ES-I3 (cell line): Measurements from ENCODE around the gene SYCN.

Experiments used
- H3K36me3 ChIP-seq: 2 replicates; pipeline ENCODE4 v1.6.1; 2013; ENCODE audit warnings: mild to moderate bottlenecking, low read length, control low read depth, moderate library complexity; ENCODE audit not compliant: insufficient read depth
- H3K4me1 ChIP-seq: 2 replicates; pipeline ENCODE4 v1.6.1; 2013; ENCODE audit warnings: mild to moderate bottlenecking, control low read depth, low read length; ENCODE audit not compliant: insufficient read depth
- H3K9ac ChIP-seq: 2 replicates; pipeline ENCODE4 v1.6.1; 2013; ENCODE audit warnings: low read depth, mild to moderate bottlenecking, low read length, moderate library complexity
- H3K9me3 ChIP-seq: 2 replicates; pipeline ENCODE4 v1.6.1; 2013; ENCODE audit warnings: mild to moderate bottlenecking, low read length, moderate library complexity; ENCODE audit not compliant: control insufficient read depth, insufficient read depth

The SYCN gene

DNA sequence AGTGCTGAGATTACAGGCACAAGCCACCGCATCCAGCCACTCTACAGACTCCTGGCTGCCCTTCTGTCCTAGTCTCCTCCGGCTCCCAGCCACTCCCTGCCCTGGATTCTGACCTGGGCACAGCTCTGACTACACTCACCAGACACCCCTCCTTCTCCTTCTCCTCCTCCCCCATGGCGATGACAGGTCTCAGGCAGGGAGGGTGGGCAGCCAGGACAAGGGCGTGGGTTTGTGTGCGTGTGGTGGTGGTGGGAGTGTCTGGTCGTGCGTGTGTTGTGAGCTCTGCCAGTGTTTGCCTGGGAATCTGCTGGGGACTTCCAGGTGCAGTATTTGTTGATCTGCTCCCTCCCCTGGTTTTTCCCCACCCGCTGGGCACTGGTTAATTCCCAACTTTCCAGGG lies 10.3 kb downstream of the SYCN start:
- no peak overlapping the region for H3K9ac ChIP-seq
- H3K9me3 ChIP-seq = no peaks in the 10 kb centered on the region
- 0 out of 2 replicates have a peak, but pooled peaks cover 3% of the 10 kb centered on the region for H3K4me1 ChIP-seq
- H3K36me3 ChIP-seq = no peaks in the 10 kb centered on the region

DNA sequence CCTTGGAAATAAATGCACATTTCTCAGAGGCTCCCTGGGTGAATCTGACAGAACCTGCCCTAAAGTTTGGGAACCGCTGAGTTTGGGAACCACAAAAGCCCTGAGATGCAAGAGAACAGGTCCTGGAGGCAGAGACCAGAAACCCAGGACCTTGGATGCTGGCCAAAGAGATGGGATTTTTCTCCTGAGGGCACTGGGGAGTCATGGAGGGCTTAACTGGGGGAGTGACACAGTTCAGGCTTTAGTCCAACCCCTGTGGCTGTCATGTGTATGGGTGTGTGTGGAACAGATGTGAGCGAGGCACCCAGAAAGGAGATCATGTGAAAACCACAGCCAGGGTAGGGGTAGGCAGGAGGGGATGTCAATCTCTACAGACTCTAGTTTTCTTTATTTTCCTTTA lies 11.2 kb downstream of the SYCN start:
- H3K36me3 ChIP-seq = no peaks in the 10 kb centered on the region
- no peaks in the 10 kb centered on the region for H3K9me3 ChIP-seq
- no peak overlapping the region for H3K9ac ChIP-seq
- H3K4me1 ChIP-seq = 0 out of 2 replicates have a peak, but pooled peaks cover 3% of the 10 kb centered on the region

DNA sequence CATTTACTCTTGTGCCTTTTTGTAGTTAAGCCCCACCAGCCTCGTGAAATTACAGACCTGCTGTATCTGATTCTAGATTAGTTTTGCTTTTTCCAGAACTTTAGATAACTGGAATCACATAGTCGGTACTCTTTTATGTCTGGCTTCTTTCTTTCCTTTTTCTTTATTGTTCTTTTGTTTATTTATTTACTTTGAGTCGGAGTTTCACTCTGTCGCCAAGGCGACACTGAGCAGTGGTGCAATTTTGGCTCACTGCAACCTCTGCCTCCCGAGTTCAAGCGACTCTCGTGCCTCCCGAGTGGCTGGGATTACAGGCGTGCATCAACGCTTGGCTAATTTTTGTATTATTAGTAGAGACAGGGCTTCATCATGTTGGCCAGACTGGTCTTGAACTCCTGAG lies 13.3 kb downstream of the SYCN start:
- H3K9me3 ChIP-seq = no peaks in the 10 kb centered on the region
- no peaks in the 10 kb centered on the region for H3K36me3 ChIP-seq
- H3K4me1 ChIP-seq = 0 out of 2 replicates have a peak, but pooled peaks cover 3% of the 10 kb centered on the region
- no peak overlapping the region for H3K9ac ChIP-seq

DNA sequence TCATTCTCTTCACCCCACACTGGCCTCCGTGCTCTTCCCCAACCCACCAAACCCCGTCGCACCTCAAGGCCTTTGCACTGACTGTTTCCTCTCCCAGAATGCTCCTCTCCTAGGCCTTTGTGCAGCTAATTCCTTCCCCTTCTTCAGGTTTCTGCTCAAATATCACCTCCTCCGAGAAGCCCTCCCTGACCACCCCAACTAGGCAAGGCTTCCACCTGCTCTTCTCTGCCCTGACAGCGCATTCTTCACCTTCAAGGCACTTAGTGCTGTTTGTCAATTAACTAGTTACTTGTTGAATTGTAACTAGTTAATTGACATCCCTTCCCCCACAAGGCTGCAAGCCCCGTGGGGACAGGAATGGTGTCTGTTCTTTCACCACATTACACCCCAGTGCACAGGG lies 15.1 kb downstream of the SYCN start:
- Histone ChIP-seq H3K9me3 (no peaks in the 10 kb centered on the region), H3K9ac (no peak overlapping the region), H3K4me1 (no peaks in the 10 kb centered on the region), H3K36me3 (no peaks in the 10 kb centered on the region)

DNA sequence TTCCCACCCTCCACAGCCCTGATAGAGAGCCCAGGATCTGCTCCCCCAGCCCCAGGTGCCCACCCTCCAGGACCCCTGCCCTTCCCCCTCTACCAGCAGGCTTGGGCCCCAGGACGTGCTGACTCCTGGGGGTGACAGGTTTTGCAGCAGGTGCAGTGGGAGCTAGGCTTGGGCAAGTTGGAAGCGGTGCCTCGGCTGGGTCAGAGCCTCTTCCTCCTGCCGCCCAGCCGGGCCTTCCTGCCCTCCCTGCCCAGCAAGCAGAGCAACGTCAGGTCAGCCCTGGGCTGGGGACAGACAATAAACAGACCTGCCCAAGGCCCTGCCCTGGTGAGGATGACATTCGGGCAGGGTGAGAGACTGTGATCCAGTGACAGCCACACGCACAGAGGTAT lies 16.5 kb downstream of the SYCN start:
- no peaks in the 10 kb centered on the region for H3K36me3 ChIP-seq
- H3K9me3 ChIP-seq = no peaks in the 10 kb centered on the region
- H3K9ac ChIP-seq = no peak overlapping the region
- no peaks in the 10 kb centered on the region for H3K4me1 ChIP-seq

DNA sequence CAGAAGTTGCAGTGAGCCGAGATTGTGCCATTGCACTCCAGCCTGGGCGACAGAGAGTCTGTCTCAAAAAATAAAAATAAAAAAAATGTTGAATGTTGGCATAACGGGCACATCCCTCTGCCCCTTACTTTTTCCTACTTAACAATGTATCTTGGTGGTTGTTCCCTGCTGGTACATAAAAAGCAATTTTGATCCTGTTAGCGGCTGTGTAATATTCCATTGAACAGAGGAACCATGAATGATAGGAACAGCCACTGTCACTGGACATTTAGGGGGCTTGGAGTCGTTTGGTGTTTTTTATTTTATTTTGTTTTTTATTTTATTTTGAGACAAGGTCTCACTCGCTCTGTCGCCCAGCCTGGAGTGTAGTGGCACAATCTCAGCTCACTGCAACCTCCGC lies 17.7 kb downstream of the SYCN start:
- H3K9ac ChIP-seq = no peak overlapping the region
- no peaks in the 10 kb centered on the region for H3K4me1 ChIP-seq
- no peaks in the 10 kb centered on the region for H3K9me3 ChIP-seq
- no peaks in the 10 kb centered on the region for H3K36me3 ChIP-seq

DNA sequence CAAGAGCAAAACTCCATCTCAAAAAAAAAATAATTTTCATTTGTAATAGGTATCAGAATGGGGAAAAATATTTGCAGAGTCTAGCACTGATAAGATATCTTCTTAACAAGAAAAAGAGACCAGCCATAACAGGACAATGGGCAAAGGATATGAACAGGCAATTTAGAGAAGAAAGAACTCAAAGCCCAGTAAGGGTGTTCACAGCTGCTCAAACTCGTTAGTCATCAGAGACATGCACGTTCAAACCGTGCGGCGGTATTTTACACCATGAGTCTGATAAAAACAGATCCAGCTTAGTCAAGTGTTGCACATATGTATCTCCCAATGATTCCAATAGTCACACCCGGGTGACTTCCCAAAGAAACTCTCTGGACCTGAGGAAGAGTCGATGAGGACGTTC lies 21.0 kb downstream of the SYCN start:
- Histone ChIP-seq H3K4me1 (no peaks in the 10 kb centered on the region), H3K9ac (no peak overlapping the region)

DNA sequence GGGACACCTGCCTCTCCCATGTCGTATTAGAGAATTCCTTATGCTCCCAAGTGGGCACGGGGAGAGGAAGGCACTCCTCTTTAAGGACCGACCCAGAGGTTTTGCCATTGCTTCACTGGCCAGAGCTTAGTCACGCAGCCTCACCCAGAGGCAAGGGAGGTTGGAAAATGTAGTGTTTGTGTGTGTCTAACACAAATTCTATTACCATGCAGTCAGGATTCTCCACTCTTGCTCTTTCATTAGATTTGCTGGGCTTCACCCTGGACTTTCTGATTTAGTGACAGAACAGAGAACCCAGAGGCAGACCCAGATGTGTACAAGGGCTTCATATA lies 21.9 kb downstream of the SYCN start:
- H3K36me3 ChIP-seq = no peaks in the 10 kb centered on the region
- H3K9ac ChIP-seq = no peak overlapping the region

More for the DNA sequence above, 21.0 kb downstream of the SYCN start:
- no peaks in the 10 kb centered on the region for H3K36me3 ChIP-seq
- H3K9me3 ChIP-seq = no peaks in the 10 kb centered on the region

DNA sequence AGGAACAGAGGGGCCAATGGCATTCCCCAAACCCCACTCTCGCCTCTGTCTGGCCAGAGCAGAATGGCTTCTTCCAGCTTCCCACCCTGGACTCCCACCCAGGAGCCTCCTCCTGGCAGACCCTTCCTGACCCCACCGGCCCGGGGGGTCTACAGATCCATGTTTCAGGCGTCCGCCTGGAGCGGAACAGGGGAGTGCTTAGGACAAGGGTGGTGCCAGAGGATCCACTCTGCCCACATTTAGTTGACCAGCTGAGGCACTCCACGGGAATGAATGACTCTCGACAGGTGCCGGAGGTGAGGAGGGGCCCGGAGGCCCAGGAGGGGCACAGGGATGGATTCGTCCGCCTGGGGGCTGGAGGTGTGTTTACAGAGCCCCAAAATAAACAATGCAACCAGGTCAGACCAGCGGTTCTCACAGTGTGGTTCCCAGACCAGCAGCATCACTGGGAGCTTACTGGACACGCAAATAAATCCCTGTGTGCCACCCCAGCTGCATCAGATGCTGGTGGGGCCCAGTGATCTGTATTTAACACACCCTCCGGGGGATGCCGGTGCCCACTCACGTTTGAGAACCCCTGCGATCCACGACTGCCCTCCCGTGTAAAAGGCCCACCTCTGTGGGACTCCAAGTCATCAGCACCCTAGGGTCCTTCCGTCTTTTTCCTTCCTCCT lies 22.4 kb downstream of the SYCN start:
- Histone ChIP-seq H3K9me3 (no peaks in the 10 kb centered on the region), H3K9ac (no peak overlapping the region), H3K36me3 (no peaks in the 10 kb centered on the region), H3K4me1 (no peaks in the 10 kb centered on the region)

More for the DNA sequence above, 21.9 kb downstream of the SYCN start:
- Histone ChIP-seq H3K4me1 (no peaks in the 10 kb centered on the region), H3K9me3 (no peaks in the 10 kb centered on the region)

DNA sequence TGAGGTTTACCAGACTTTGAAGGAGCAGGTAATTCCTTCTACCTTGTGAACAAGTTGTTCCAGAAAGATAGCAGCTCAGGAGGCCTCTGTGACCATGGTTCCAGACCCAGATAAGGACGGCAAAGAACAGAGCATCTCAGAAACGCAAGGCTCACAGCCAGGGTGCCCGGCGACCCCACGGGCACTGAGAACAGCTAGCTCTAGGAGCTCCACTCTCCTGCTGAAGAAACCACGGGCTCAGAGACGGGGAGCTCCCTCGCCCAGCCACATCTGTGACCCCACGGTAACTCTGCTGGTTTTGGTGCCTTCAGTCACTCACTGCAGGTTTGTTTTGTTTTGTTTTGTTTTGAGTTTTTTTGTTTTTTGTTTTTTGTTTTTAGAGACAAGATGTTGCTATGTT lies 23.3 kb downstream of the SYCN start:
- Histone ChIP-seq H3K36me3 (no peaks in the 10 kb centered on the region), H3K9me3 (no peaks in the 10 kb centered on the region), H3K4me1 (no peaks in the 10 kb centered on the region), H3K9ac (no peak overlapping the region)

DNA sequence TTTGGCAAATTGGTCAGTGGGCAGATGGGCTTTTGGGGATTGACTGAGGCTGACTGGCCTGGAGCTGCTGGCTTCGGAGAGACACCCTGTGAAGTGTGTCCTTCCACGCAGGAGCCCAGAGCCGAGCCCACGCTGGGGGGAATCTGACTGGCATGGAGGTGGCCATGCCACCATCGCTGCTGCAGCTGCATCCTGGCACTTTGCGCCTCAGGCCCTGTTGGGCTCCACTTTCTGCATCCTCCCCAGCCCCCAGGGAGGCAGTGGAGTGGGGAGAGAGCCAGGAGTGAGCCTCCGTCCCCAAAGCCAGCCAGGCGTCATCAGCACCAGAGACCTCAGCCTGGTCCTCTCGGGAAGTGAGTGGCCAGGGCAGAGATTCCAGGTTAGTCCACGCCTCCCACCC lies 24.3 kb downstream of the SYCN start:
- no peaks in the 10 kb centered on the region for H3K9me3 ChIP-seq
- no peaks in the 10 kb centered on the region for H3K36me3 ChIP-seq
- no peak overlapping the region for H3K9ac ChIP-seq

DNA sequence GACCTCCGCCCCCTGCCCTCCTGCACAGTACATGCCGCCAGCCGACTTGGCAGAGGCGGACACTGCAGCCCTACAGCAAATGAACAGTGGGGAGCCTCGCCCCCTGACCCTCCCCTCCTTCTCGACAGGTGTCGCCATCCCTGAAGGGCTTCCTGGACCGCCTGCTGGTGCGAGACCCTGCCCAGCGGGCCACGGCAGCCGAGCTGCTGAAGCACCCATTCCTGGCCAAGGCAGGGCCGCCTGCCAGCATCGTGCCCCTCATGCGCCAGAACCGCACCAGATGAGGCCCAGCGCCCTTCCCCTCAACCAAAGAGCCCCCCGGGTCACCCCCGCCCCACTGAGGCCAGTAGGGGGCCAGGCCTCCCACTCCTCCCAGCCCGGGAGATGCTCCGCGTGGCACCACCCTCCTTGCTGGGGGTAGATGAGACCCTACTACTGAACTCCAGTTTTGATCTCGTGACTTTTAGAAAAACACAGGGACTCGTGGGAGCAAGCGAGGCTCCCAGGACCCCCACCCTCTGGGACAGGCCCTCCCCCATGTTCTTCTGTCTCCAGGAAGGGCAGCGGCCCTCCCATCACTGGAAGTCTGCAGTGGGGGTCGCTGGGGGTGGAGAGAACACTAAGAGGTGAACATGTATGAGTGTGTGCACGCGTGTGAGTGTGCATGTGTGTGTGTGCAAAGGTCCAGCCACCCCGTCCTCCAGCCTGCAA lies 25.6 kb downstream of the SYCN start:
- Histone ChIP-seq H3K9ac (no peak overlapping the region), H3K4me1 (no peaks in the 10 kb centered on the region), H3K36me3 (no peaks in the 10 kb centered on the region), H3K9me3 (no peaks in the 10 kb centered on the region)

More for the DNA sequence above, 24.3 kb downstream of the SYCN start:
- no peaks in the 10 kb centered on the region for H3K4me1 ChIP-seq

DNA sequence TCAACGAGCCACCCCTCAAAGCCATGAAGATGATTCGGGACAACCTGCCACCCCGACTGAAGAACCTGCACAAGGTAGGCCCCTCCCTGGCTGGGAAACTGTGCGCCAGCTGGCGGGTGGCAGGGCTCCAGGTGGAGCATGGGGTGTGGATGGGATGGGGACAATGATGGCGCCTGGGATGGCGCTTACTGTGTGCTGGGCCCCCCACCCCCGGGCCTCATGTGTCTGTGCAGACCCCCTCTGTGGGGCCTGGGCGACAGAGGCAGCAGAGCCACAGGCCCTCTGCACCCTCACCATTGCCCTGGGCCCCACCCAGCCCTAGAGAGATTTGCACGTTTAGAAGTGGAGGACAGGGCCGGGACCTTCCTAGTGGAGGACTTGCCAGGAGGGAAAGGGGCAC lies 26.3 kb downstream of the SYCN start:
- Histone ChIP-seq H3K9me3 (no peaks in the 10 kb centered on the region), H3K9ac (no peak overlapping the region), H3K36me3 (no peaks in the 10 kb centered on the region), H3K4me1 (no peaks in the 10 kb centered on the region)

DNA sequence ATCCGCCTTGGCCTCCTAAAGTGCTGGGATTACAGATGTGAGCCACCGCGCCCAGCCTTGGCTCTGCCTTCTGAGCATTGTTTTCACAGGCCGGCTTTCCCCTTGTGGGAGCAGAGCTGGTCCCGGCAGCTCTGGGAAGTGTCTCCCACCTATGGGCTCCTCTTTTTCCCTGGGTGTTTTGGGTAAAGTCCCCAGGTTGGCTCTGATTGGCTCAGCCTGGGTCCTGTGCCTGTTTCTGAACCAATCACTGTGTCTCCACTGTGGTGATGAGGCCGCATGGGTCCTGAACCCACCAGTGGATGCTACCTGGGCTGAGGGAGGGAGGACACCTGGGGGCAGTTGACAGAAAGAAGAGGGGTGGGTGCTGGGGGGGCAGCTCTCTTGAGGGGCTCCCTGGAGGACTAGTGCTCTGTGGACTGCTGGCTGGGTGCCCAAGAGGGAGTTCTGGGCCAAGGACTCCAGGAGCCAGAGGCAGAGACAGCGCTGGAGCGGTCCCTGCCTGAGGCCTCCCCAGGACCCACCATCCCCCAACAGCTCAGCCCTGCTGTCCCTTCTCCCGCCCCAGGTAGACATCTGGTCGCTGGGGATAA lies 26.9 kb downstream of the SYCN start:
- Histone ChIP-seq H3K9ac (no peak overlapping the region), H3K9me3 (no peaks in the 10 kb centered on the region), H3K36me3 (no peaks in the 10 kb centered on the region), H3K4me1 (no peaks in the 10 kb centered on the region)

DNA sequence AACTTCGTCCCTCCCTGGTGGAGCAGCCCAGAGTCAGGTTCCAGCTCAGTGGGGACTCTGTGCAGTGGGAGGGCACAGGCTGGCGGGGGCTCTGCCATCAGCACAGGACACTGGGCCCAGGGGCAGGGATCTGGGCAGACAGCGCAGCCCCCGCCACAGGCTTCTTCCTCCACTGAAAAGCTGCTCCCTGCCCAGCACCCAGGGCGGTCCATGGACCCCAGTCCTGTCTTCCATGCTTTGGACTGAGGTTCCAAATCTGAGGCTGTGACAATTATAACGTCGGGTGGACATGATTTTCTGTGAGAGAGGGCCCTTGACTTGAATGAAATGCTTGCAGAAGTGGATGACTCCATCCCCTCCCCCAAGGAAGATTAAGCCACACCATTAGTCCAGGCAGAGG lies 28.5 kb downstream of the SYCN start:
- Histone ChIP-seq H3K9me3 (no peaks in the 10 kb centered on the region), H3K36me3 (no peaks in the 10 kb centered on the region), H3K9ac (no peak overlapping the region), H3K4me1 (no peaks in the 10 kb centered on the region)
